PC-9 (cell line): Measurements from ENCODE around the gene OSBPL8.

Experiments
- CTCF ChIP-seq: fragments of 200-600 bp; sonication (generic); conservative IDR thresholded peaks from 2 replicates; pipeline ENCODE4 v1.6.1; 2017; ENCODE audit warnings: mixed run types, antibody characterized with exemption, mild to moderate bottlenecking, moderate library complexity
- EZH2 ChIP-seq: fragments of 200-600 bp; sonication (generic); IDR thresholded peaks from 2 replicates; pipeline ENCODE4 v1.8.0; 2017; ENCODE audit warnings: antibody characterized with exemption, low read depth

- TF ChIP-seq CTCF: no peak
- TF ChIP-seq EZH2: no peak
Observed at GRCh38 chr12:76503957-76504356, 55.6 kb downstream of the OSBPL8 start.
